Pancreas (tissue), 10 donors: Measurements from ENCODE around the gene NSMCE4A. TPM values are rescaled to one million over a fixed set of nuclear protein-coding genes. Genes with fewer than 3 reads are reported as not detected.
"Not testable (repeated sequence)": the region's sequence is repeated elsewhere in the genome, so short reads cannot be mapped to it uniquely, and the experiment has no call there.

ENCODE experiments used
- ATAC-seq, 4 donors: fragments of 200-7000 bp; cut with Tn5 transposase; one replicate each; pipeline versions ENCODE4 v1.8.0 to v1.9.1; 2020; ENCODE audit warnings: mild to moderate bottlenecking in 4 of 4, moderate library complexity in 4 of 4
- DNase-seq, 6 donors: peaks; one replicate each; pipeline ENCODE4 v3.0.0-alpha.2; 2020
- FAIRE-seq: peaks from 2 replicates; lab custom pipeline; 2012; peaks lifted over from hg19 to GRCh38; lab: Jason Lieb, UNC
- H3K27ac ChIP-seq, 4 donors: fragments of 200-600 bp; sonication (generic); 1 replicate in 3 of 4; 2 replicates in 1 of 4; pipeline versions ENCODE4 v1.5.0 to v1.8.0; 2020
- H3K27me3 ChIP-seq, 4 donors: fragments of 200-600 bp; one replicate each; pipeline ENCODE4 v1.8.0; 2021
- H3K36me3 ChIP-seq, 3 donors: fragments of 200-600 bp; sonication (generic) in 1 of 3; one replicate each; pipeline versions ENCODE4 v1.5.0 to v1.8.0; 2020 to 2021
- H3K4me1 ChIP-seq, 3 donors: fragments of 200-600 bp; one replicate each; pipeline ENCODE4 v1.8.0; 2021
- H3K4me3 ChIP-seq, 4 donors: fragments of 200-600 bp; sonication (generic) in 2 of 4; one replicate each; pipeline versions ENCODE4 v1.5.0 to v1.8.0; 2020 to 2021
- H3K9me3 ChIP-seq, 4 donors: fragments of 200-600 bp; one replicate each; pipeline ENCODE4 v1.8.0; 2021
- CTCF ChIP-seq, 4 donors: fragments of 200-600 bp; sonication (generic) in 3 of 4; IDR thresholded peaks; one replicate each; pipeline versions ENCODE4 v1.5.0 to v1.8.0; 2021; ENCODE audit warnings: antibody characterized with exemption in 4 of 4
- WGBS, 2 donors: extraction: QIAGEN DNeasy Blood & Tissue Kit; methylation state at CpG; one replicate each; pipeline ENCODE4 v1.1.7; 2013; 5-methylcytosine and 5-hydroxymethylcytosine counted together
- intact Hi-C, 3 donors: fragments of 100-400 bp; cut with DNase I; formaldehyde crosslinking; loops; one replicate each; pipeline versions ENCODE4 v1.11.1 to v1.14.2; 2022
- polyA plus RNA-seq, 2 donors: library from polyadenylated mRNA; stranded (reverse); fragments of 200-250 nt; gene quantifications; one replicate each; pipeline ENCODE4 v1.2.3, GENCODE V29; 2013
- total RNA-seq, 6 donors: library from RNA; stranded (reverse); fragmentation: NEBNext Ultra II Directional in 4 of 6; extraction: Animal tissue kit (Norgen Biotek cat#: 25700) in 4 of 6; gene quantifications; one replicate each; pipeline versions ENCODE4 v1.2.1 to v1.2.4, GENCODE V29; 2021 to 2023
- donor health status: healthy with polysubstance abuse.
- donor health status: DM: no; HTN: no; CAD: no; lungs with moderate emphysema.
- donor health status: DM: no; HTN: no; CAD: no.
- donor health status: control.
- donor health status: control.
- donor health status: Bipolar disorder and iron deficiency.
- donor health status: DM: yes; HTN: yes; CAD: no.
- donor health status: DM: no; HTN: no; CAD: no.
- donor health status: DM: no; HTN: no; CAD: no.
- donor health status: DM: yes; HTN: yes; CAD: no.

Gene NSMCE4A
- total RNA-seq (10 to 100 TPM; 15.5 to 27.6 (median 23.2) TPM), polyA plus RNA-seq (10 to 100 TPM; 67.2 to 87.0 TPM)

DNA sequence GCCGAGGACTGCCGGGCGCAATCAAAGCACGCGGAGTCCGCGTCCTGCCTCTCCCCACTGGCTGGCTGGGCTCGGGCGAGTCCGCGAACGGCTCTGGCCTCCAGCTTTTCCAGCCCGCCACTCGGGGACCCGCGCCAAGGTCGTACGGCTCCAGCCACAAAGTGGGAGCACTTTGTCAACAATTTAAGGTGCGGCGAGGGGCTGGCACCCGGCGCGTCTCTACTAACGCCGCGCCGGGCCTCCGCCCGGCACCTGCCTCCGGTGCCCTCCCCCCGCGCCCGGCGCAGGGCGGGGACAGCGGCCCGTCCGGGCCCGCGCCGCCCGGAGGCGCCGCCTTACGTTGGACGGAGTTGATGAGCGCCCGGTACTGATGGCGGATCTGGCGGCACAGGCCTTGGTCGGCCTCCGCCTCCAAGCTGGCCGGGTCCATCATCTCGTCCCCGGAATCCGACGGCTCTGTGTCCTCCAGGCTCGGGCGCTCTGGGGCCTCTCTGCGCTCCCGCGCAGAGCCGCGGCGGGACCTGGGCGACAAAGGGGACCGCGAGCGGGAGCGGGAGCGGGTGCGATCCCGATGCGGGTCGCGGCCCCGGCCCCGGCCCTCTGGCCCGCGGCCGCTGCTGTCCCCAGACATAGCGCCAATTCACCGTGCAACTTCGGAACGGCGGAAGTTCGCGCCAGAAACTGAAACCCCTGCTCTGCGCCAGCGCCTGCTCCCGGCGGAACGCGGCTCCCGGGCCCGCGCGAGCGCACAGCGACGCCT is at the start of gene NSMCE4A:
TSS of gene NSMCE4A (minus strand) at position 683 of the 760 bp plus-strand sequence. CDS start at position 631, 52 bp downstream.
- Histone ChIP-seq H3K36me3 (peaks cover 0 to 7% (median 5%) of the 10 kb centered on the region in 3 donors), H3K4me1 (peaks cover 4 to 15% (median 8%) of the 10 kb centered on the region in 3 donors), H3K9me3 (no peaks in the 10 kb centered on the region), H3K27ac (peak within 1 kb of the TSS; percentile 83 to 98 (median 94)), H3K4me3 (peak within 1 kb of the TSS; percentile 69 to 92 (median 84)), H3K27me3 (no peaks in the 10 kb centered on the region)
- peak; percentile 73 to 91 (median 82) for DNase-seq
- 0% methylated on average over 70 to 101 of the region's 101 CpGs for WGBS, 2 donors
- no peak for FAIRE-seq
- peak; percentile 89 to 94 (median 90) for ATAC-seq
- TF ChIP-seq CTCF (IDR thresholded peaks at IDR 0.05): peak in 1 of 4 donors; percentile 65
- intact Hi-C loops: no loop called here

DNA sequence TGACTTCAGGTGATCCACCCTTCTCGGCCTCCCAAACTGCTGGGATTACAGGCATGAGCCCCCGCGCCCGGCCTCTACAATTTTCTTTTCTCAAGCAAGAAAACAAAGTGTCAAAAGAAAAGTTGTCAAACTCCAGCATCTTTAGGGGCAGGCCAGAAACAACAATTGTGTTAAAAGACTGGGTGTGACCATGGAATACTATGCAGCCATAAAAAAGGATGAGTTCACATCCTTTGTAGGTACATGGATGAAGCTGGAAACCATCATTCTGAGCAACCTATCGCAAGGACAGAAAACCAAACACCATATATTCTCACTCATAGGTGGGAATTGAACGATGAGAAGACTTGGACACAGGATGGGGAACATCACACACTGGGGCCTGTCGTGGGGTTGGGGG is 48.2 kb upstream of the NSMCE4A start:
- WGBS, 2 donors: 92 to 98% methylated on average over 7 of the region's 7 CpGs
- ATAC-seq, H3K4me1 ChIP-seq, H3K27me3 ChIP-seq, FAIRE-seq, H3K36me3 ChIP-seq, intact Hi-C loops, DNase-seq, H3K9me3 ChIP-seq, H3K27ac ChIP-seq, H3K4me3 ChIP-seq: not testable (repeated sequence)

DNA sequence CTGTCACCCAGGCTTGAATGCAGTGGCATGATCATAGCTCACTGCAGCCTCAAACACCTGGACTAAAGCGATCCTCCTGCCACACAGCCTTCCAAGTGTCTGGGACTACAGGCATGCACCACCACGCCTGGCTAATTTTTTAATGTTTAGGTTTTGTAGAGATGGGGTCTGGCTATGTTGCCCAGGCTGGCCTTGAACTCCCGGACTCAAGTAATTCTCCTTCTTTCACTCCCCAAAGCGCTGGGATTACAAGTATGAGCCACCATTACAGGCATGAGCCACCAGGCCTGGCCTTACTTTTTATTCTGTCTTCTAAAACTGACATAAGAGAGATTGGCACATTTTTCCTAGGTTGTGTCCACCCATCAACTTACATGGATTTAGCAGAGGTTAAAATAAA is 47.3 kb upstream of the NSMCE4A start:
- Histone ChIP-seq H3K27ac (no peak overlapping the region), H3K27me3 (no peaks in the 10 kb centered on the region), H3K9me3 (no peaks in the 10 kb centered on the region), H3K4me3 (no peak overlapping the region), H3K4me1 (peaks cover 0 to 4% (median 0%) of the 10 kb centered on the region in 3 donors), H3K36me3 (no peaks in the 10 kb centered on the region)
- intact Hi-C loops: no loop called here
- no peak for ATAC-seq
- no peak for TF ChIP-seq CTCF (IDR thresholded peaks at IDR 0.05)
- FAIRE-seq: no peak
- no peak for DNase-seq
- WGBS, 2 donors: 79 to 94% methylated on average over 4 of the region's 4 CpGs

- no peak for DNase-seq
- no peak for ATAC-seq
- H3K27ac ChIP-seq: no peak overlapping the region
- no peak overlapping the region for H3K4me3 ChIP-seq
- intact Hi-C loops: no loop called here
- FAIRE-seq: no peak
- peaks cover 0 to 4% (median 0%) of the 10 kb centered on the region in 3 donors for H3K4me1 ChIP-seq
- no peaks in the 10 kb centered on the region for H3K27me3 ChIP-seq
- H3K36me3 ChIP-seq: no peaks in the 10 kb centered on the region
- H3K9me3 ChIP-seq: no peaks in the 10 kb centered on the region
- 71 to 80% methylated on average over 11 of the region's 11 CpGs for WGBS, 2 donors
- no peak for TF ChIP-seq CTCF (IDR thresholded peaks at IDR 0.05)
Measured at GRCh38 chr10:122021828-122022227, 46.8 kb upstream of the NSMCE4A start.

GRCh38 chr10:122021379-122021778 is 46.4 kb upstream of the NSMCE4A start:
- no peak for TF ChIP-seq CTCF (IDR thresholded peaks at IDR 0.05)
- WGBS, 2 donors: 43 to 44% methylated on average over 9 of the region's 9 CpGs
- peak overlapping the region in 1 of 4 donors; percentile 50 for H3K27ac ChIP-seq
- H3K9me3 ChIP-seq: no peaks in the 10 kb centered on the region
- FAIRE-seq (no peak), ATAC-seq (peak in 2 of 4 donors; percentile 38 to 55), DNase-seq (no peak)
- H3K4me1 ChIP-seq: peaks cover 0 to 4% (median 0%) of the 10 kb centered on the region in 3 donors
- intact Hi-C loops: no loop called here
- H3K36me3 ChIP-seq: no peaks in the 10 kb centered on the region
- no peak overlapping the region for H3K4me3 ChIP-seq
- no peaks in the 10 kb centered on the region for H3K27me3 ChIP-seq
